Kidney (tissue), 14 donors: Measurements from ENCODE around the gene ANKRD11. TPM values are rescaled to one million over a fixed set of nuclear protein-coding genes. Genes with fewer than 3 reads are reported as not detected.

Source experiments
- DNase-seq, 5 donors: peaks; one replicate each; pipeline ENCODE4 v3.0.0-alpha.2; 2013 to 2020
- FAIRE-seq: peaks from 2 replicates; lab custom pipeline; 2012; peaks lifted over from hg19 to GRCh38; lab: Jason Lieb, UNC
- H3K27ac ChIP-seq, 2 donors: one replicate each; pipeline ENCODE4 v1.7.0; 2013; ENCODE audit warnings: low read depth in 2 of 2, low read length in 2 of 2, inconsistent platforms in 1 of 2
- H3K27me3 ChIP-seq: one replicate; pipeline ENCODE4 v1.7.1; 2013; ENCODE audit warnings: low read length, inconsistent platforms; ENCODE audit not compliant: control insufficient read depth, insufficient read depth
- H3K36me3 ChIP-seq, 3 donors: one replicate each; pipeline versions ENCODE4 v1.7.0 to v1.7.1; 2013; ENCODE audit warnings: low read length in 3 of 3, control low read depth in 1 of 3, inconsistent platforms in 1 of 3; ENCODE audit not compliant: insufficient read depth in 3 of 3, control insufficient read depth in 2 of 3
- H3K4me1 ChIP-seq, 3 donors: one replicate each; pipeline versions ENCODE4 v1.7.0 to v1.7.1; 2013; ENCODE audit warnings: low read length in 3 of 3, inconsistent platforms in 1 of 3, low read depth in 1 of 3; ENCODE audit not compliant: control insufficient read depth in 2 of 3, insufficient read depth in 2 of 3
- H3K4me3 ChIP-seq, 3 donors: one replicate each; pipeline versions ENCODE4 v1.7.0 to v1.8.1; 2013; ENCODE audit warnings: low read length in 3 of 3, control low read depth in 1 of 3, inconsistent platforms in 1 of 3
- H3K9ac ChIP-seq, 3 donors: one replicate each; pipeline versions ENCODE4 v1.7.0 to v1.7.1; 2013; ENCODE audit warnings: low read length in 3 of 3, control low read depth in 1 of 3, inconsistent platforms in 1 of 3
- H3K9me3 ChIP-seq, 3 donors: one replicate each; pipeline versions ENCODE4 v1.7.0 to v1.7.1; 2013; ENCODE audit warnings: low read length in 3 of 3, control low read depth in 1 of 3, inconsistent platforms in 1 of 3; ENCODE audit not compliant: control insufficient read depth in 2 of 3, insufficient read depth in 1 of 3
- intact Hi-C: fragments of 100-400 bp; cut with DNase I; formaldehyde crosslinking; loops from one replicate; pipeline ENCODE4 v1.11.1; 2022
- polyA plus RNA-seq: library from polyadenylated mRNA; stranded (reverse); fragments of 350-450 nt; fragmentation: Illumina TruSeq; extraction: RNeasy Lipid Tissue Mini Kit (QIAGEN cat#74804); gene quantifications from one replicate; pipeline ENCODE4 v1.2.3, GENCODE V29; 2014; ENCODE audit warnings: low read depth, low replicate concordance; ENCODE audit not compliant: insufficient read depth
- total RNA-seq: library from RNA; stranded (reverse); fragmentation: NEBNext Ultra II Directional; extraction: Animal tissue kit (Norgen Biotek cat#: 25700); gene quantifications from one replicate; pipeline ENCODE4 v1.2.1, GENCODE V29; 2021
- TF ChIP-seq, protein P1 (sequence below): IDR thresholded peaks from 3 replicates; pipeline ENCODE4 v1.5.1; 2012; ENCODE audit warnings: mild to moderate bottlenecking, moderate library complexity, borderline replicate concordance; ENCODE audit not compliant: insufficient read depth; ENCODE audit errors: extremely low read depth
- donor health status: control.
- donor health status: control.
- donor health status: control.
- donor health status: control.
- donor health status: control.
- donor health status: DM: yes; HTN: yes; CAD: no.
- donor health status: Normal renal cell carcinoma (clear cell type).

The ANKRD11 gene
- total and polyA plus RNA-seq, 2 donors from 2014 or later, result 36.2 to 154 TPM

DNA sequence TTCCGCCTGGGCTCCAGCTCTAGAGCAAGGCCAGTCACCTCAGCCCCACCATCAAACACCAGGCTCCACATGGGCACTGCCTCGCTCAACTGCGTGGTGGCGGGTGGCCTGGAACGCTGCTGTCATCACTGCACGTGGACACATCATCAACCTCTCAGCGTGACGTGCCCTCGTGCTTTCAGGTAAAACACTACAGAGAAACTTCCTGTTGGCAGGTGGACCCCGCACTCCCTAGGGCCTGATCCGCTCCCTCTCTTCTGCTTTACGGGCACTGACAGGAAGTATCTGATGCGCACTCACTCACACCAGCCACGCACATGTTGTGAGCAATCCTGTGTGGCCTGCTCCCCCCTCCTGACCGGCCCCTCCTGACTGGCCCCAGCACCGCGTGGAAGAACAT is 87.4 kb downstream of the ANKRD11 start:
- Histone ChIP-seq H3K27me3 (no peaks in the 10 kb centered on the region), H3K9me3 (no peaks in the 10 kb centered on the region), H3K4me1 (peaks cover 0 to 20% (median 12%) of the 10 kb centered on the region in 3 donors), H3K36me3 (no peaks in the 10 kb centered on the region), H3K27ac (no peak overlapping the region), H3K4me3 (no peak overlapping the region), H3K9ac (no peak overlapping the region)
- DNase-seq (peak in 1 of 5 donors; percentile 63), FAIRE-seq (no peak)
- TF ChIP-seq, protein P1, sequence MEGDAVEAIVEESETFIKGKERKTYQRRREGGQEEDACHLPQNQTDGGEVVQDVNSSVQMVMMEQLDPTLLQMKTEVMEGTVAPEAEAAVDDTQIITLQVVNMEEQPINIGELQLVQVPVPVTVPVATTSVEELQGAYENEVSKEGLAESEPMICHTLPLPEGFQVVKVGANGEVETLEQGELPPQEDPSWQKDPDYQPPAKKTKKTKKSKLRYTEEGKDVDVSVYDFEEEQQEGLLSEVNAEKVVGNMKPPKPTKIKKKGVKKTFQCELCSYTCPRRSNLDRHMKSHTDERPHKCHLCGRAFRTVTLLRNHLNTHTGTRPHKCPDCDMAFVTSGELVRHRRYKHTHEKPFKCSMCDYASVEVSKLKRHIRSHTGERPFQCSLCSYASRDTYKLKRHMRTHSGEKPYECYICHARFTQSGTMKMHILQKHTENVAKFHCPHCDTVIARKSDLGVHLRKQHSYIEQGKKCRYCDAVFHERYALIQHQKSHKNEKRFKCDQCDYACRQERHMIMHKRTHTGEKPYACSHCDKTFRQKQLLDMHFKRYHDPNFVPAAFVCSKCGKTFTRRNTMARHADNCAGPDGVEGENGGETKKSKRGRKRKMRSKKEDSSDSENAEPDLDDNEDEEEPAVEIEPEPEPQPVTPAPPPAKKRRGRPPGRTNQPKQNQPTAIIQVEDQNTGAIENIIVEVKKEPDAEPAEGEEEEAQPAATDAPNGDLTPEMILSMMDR, result no peak
- intact Hi-C loops, result no loop called here

DNA sequence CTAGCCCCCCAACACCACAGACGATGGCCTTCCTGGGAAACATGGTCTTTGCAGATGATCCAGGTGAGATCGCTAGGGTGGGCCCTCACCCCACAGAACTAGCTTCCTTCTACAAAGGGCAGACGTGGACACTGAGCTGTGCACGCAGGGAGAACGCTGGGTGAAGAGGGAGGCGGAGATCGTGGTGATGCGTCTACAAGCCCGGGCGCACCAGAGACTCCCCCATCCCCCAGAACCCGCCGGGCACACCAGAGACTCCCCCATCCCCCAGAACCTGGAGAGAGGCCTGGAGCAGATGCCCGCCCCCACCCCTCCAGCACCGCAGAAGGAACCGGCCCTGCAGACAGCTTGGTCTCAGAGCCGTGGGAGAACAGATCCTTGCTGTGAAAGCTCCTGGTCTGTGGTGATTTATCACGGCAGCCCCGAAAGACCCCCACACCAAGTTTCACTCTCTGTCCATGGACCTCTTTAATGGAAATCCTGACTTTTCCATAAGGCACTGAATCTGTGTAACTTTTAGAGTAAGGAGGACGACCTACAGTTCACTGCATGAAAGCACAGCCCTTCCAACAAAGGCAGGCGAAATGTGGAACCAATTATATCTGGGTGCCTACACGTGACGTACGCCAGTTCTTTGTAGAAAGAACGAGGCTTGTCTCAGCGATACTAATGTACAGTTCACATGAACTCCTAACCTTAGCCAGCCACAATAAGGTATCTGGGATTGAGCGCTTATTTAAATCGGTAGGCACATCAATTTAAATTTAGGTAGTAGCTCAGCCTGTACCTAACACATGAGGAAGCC is 88.5 kb downstream of the ANKRD11 start:
- peak in 2 of 5 donors; percentile 38 to 54 for DNase-seq
- peaks cover 0 to 24% (median 20%) of the 10 kb centered on the region in 3 donors for H3K4me1 ChIP-seq
- TF ChIP-seq, protein P1, result no peak

DNA sequence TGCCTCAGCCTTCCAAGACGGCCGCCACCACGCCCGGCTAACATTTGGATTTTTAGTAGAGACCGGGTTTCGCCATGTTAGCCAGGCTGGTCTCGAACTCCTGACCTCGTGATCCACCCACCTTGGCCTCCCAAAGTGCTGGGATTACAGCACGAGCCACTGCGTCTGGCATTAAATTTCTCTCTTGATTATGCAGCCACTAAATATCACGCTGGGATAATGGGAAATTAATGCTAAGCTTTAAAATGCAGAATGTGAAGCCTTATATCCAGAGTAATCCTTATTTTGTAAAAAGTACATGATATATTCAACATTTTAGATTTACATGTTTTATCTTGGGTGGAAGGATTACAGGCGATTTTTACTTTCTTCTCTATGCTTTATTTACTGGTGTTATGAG is 89.2 kb downstream of the ANKRD11 start:
- Histone ChIP-seq H3K27ac (no peak overlapping the region), H3K4me1 (peaks cover 0 to 23% (median 21%) of the 10 kb centered on the region in 3 donors), H3K9ac (no peak overlapping the region), H3K27me3 (no peaks in the 10 kb centered on the region), H3K36me3 (no peaks in the 10 kb centered on the region), H3K4me3 (no peak overlapping the region), H3K9me3 (no peaks in the 10 kb centered on the region)
- TF ChIP-seq, protein P1, result no peak
- no peak for FAIRE-seq
- intact Hi-C loops, result no loop called here
- peak in 1 of 5 donors; percentile 45 for DNase-seq

More for the DNA sequence above, 88.5 kb downstream of the ANKRD11 start:
- Histone ChIP-seq H3K4me3 (no peak overlapping the region), H3K27ac (no peak overlapping the region), H3K9me3 (no peaks in the 10 kb centered on the region), H3K9ac (no peak overlapping the region), H3K27me3 (no peaks in the 10 kb centered on the region), H3K36me3 (no peaks in the 10 kb centered on the region)
- intact Hi-C loops, result no loop called here
- FAIRE-seq, result no peak
